Stimulated activated CD8-positive, alpha-beta memory T cell treated with anti-CD3 and anti-CD28 coated beads, Interleukin-4, amount 100 ng/mL, for 1 hour (primary cell): ENCODE measurements around the gene TMEM108.

Experiments
- DNase-seq, 2 donors: peaks; one replicate each; pipeline ENCODE4 v3.0.0-alpha.2; 2020; ENCODE audit warnings: low read depth in 2 of 2, low spot score in 1 of 2

The TMEM108 gene

GRCh38 chr3:133381346-133382109 lies 343.3 kb downstream of the TMEM108 start:
- DNase-seq, result no peak

DNA sequence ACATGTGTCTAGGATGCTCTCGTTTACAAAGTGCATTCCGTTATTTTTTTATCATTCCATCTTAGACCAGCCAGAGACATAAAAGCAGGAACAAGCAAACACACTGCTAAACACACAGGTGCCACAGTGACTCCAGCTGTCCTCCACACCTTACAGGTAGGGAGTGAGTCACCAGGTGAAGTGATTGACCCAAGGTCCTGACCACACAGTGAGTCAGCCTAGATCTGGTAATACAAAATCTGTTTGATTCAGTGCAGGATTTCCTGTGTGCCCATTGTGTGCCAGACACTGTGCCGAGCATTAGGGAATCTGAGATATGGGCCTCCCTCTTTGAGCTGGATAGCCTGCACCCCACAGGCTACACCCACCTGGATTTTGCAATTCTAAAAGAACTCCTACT lies 345.0 kb downstream of the TMEM108 start:
- DNase-seq, result no peak

- DNase-seq, result no peak
Measured at GRCh38 chr3:133383741-133384140, 345.6 kb downstream of the TMEM108 start.

DNA sequence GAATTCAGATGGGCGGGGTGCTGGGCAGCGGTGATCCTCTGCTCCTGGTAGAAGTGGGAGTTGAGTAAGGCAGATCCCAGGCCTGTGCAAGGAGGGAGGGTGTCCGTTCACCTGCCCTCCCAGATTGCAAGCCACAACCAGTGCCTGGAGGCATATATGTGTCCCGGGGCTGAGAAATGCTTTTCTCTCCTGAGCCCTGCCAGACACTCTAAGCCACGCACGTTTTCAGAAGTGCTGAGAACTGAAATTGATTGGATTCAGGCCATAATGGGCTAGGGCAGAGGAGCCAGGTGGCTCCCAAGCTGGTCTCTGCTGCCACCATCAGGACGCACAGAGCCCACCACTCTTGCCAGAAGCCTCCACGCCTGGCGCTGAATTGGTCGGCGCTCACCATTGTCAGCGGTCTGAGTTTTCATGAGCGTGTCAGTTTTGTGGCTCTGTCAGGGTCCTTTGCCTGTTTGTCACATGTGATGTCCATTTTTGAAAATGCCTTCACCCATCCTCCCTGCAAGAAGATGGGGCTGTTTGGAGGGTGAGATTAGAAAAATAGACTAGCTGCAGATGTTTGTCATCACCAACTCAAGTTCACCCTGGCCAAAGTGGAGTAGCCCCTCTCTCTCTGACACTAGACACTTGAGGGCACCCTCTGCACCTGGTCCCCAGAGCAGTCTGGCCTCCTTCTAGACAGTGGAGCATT lies 346.3 kb downstream of the TMEM108 start:
- no peak for DNase-seq

GRCh38 chr3:133386876-133387275 lies 348.7 kb downstream of the TMEM108 start:
- no peak for DNase-seq

GRCh38 chr3:133387341-133387740 lies 349.1 kb downstream of the TMEM108 start:
- DNase-seq, result no peak

DNA sequence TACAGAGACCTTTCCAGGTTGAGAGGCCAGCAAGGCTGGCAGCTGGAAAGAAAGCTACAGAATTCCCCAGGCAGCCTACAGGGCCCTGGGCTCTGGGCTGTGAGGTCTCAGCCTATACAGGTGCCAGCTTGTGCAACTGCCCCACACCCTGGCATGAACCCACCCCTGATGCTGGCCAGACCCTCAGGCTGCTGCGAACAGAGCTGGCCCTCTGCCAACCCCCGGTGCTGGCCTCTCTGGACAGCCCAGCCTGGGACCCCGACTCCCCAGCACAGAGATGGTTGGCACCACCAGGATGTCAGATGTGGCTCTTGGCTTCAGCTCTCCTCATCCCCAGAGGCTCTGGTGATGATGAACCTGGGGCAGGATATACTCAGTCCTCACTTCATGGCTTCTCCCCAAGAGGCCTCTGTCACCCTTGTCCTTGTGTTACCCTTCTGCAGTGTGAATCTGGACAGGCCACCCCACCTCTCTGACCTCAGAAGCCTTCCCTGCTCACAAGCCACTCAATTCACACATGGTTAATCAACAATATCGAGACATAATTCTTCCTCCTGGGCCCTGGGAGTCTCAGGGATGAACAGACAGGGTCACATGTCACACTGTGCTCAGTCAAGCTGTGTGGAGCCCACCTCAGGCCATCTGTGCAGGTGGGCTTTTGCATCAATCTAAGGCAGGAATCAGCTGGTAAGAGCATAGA lies 350.7 kb downstream of the TMEM108 start:
- no peak for DNase-seq

DNA sequence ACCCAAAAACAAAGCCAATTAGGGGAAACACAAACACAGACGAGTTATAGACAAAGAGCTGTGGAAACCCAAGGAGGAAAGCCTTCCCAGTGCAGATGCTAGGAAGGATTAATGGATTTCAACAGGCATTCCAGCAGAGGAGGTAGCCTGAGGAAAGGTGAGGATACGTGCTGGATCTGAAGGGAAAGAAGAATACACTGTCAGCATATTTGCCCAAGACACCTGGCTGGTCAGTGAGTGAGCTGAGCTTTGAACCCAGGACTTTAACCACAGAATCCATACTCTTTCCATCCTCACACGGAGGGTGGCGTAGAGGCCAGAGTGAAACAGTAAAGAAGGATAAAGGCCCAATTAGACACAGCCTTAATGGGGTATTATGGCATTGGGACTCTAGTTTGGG lies 352.5 kb downstream of the TMEM108 start:
- no peak for DNase-seq

DNA sequence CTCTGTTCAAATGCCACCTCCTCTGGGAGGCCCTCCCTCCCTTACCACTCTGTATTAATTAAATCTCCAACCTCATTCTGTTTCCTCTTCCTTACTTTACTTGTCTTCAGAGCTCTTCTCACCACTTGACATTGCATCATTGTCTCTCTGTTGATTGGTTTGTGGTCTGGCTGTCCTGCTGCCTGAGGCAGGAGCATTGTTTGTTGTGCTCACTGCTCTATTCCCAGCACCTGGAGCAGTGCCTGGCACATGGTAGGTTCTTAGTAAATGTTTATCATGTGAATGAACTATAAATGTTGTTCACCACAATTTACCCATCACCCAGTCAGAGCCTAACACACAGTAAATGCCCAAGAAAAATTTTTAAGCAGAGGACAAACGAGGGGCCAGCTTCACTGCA lies 355.0 kb downstream of the TMEM108 start:
- DNase-seq, result no peak

DNA sequence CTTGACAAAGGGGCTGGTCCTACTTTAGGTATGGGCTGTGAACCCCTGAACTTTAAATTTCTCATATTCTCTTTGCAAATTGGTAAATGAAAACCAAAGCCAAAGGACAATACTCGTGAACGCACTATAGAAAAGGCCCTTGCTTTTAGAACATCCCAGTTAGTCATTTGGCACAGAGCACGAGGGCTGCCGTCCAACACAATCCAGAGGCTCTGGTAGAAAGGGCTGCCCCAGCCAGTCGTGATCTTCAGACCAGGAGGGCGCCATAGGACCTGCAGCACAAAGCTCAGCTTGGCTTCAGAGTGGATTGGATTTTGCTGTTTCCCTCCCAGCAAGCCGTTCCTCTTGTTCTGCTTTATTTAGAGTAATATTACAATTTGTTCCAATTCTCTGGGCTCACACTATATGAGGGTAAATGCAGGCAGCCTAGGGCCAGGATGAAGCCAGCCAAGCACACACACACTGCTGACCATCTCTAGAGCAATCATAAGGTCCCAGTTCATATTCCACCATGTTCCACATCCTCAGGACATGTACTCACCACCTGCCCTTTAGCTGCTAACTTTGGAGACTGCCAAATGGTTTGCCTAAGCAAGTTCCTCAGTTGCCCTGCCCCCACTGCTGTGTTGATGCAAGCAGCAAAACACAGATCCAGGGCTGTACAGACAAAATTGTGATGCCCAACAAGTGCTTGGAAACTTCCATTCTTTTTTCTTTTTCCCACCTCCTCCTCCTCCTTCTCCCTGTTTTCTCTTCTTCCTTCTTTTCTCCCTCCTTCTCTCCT lies 355.7 kb downstream of the TMEM108 start:
- DNase-seq, result no peak

DNA sequence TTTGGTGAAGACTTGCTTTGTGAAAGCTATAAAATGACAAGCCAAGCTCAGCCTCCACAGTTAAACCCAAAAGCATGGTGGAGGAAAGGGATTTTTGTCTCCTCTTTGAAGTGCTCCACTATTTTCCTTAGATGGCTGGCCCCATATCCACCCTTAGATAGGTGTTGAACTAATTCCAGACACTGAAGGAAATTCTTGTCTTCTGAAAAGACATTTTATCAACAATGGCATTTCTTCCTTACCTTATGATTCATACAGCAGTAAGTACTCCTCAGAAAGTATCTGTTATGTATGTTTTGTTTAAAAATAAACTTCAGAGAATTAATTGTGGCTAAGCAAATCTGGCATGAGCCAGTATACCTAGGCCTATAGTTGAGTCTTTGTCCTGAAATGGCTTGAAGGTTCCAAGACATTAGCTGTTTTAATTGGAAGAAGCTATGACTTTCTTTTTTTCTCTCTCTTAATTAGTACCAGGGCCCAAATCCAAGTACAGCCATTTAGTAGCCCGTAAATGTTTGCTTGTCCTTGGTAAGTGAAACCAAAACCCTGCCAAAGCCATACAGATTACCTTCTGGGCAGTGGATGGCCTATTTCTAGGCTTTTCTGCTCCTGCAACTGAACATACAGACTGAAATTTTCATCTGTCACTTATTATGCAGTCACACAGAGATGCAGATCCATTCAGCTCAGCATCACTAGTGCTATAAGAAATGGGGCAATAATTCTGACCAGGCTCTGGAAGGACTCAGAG lies 356.5 kb downstream of the TMEM108 start:
- DNase-seq, result no peak

DNA sequence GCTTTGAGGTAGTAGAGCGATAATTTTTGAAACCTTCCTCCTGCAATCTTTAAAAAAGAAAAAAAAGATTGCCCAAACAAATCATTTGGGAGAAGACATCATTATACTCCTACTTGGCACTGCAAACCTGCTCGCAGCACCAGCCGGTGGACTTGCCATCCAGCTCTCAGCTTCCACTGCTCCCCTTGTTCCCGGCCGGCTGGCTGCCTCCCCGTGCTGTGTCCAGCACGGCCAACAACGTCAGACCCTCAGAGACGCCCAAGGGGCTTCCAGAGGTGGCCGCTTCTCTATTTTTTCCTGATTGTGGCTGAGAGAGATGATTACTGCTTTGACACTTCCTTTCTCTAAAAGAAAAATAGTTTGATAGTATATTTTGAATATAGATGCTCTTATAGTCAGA lies 358.7 kb downstream of the TMEM108 start:
- no peak for DNase-seq

DNA sequence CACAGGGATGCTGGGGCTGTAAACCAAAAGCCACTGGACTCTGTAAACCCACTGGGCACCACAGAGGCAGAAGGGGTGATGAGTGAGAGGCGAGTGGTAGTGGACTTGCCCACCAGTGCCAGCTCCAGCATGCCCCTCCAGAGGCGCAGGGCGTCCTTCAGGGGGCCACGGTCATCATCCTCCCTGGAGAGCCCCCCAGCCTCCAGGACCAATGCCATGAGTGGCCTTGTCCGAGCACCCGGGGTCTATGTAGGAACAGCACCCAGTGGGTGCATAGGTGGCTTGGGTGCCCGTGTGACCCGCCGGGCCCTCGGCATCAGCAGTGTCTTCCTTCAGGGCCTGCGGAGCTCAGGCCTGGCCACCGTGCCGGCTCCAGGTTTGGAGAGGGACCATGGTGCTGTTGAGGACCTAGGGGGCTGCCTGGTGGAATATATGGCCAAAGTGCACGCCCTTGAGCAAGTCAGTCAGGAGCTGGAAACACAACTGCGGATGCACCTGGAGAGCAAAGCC lies 361.9 kb downstream of the TMEM108 start, which contains the start of gene BFSP2:
Gene BFSP2 (plus strand): TSS at position 51 of the 510 bp plus-strand sequence. CDS start 28 bp downstream, at position 79.
- no peak for DNase-seq

DNA sequence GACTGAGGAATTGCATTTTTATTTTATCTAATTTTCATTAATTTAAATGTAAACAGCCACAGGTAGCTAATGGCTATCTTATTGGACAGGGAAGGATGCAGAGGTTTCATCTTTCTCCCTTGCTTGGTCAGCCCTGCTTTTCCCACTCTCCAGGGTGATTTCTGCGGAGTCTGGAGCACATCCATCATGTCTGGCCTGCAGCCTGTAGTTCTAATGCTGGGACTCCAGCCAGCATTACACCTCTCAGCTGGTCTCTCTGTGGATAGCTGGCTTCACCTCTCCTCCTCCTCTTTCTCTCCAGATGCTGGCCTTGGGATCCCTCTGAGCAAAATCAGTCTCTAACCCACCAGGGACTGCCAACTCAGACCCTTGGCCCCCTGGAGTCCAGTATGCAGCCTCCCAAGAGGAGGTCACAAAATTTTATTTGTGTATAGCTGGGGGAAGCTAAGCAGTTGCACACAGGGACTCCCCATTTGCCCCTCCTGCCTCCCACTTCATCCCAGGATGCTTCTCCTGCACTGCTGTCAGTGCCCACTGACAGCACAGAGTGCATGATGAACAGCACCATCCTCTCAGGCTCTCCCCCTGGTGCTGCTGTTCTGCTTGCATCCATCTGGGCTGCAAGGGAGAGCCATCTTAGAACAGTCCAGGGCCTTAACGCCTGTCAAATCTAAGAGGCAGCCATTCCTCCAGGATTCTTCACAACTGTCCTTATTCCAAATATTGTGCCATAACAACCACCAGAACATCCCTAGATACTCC lies 363.4 kb downstream of the TMEM108 start:
- no peak for DNase-seq

GRCh38 chr3:133404920-133405319 lies 366.7 kb downstream of the TMEM108 start:
- no peak for DNase-seq

GRCh38 chr3:133408366-133408765 lies 370.2 kb downstream of the TMEM108 start:
- DNase-seq, result no peak

DNA sequence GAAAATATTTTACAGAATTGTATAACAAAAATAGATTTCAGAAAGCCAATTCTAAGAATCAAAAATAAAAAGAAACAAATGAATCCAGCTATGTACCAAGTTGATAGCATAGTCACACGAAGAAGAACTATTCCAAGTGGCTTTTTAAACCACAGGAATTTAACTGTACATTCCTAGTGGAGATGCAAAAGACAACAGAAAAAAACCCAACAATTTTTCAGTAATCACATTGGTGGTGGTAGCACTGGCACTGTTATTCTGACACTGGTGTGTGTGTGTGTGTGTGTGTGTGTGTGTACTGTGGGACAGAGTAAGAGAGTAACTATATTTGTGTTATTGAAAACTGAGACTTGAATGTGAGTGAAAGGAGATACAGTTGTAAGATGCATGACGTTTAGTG lies 370.8 kb downstream of the TMEM108 start:
- no peak for DNase-seq

DNA sequence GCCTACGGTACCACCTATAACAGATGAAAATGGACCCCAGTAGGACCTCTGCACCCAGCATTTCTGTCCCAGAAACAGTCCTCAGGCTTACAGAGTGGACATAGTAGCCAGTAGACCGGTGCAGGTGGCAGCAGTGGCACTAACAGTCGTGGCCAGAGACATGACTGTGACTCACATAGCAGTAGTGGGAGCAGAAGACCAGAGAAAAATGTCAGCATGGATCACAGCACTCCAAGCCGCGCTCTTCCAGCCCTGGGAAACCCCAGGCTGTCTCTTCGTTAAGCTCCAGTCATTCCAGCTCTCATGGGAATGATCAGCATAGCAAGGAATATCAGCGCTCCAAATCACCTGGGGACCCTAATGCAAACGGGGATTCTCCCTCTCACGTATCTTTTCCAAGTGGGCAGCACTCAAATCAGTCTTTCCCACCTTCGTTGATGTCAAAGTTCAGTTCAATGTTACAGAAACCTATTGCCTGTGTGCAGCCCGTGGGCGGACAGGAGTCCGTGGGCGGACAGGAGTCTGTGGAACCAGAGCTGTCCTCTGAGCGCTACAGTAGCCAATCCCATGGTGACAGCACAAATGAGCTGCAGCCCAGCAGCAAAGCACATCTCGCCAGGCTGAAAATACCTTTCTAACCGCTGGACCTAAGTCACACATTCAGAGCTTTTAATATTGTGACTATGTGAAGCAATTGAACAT lies 372.2 kb downstream of the TMEM108 start:
- DNase-seq, result no peak
